HEK293 (cell line): ENCODE data around the gene PDE4A.
A peak's percentile ranks its signal among the peaks of the same experiment; 100 is the strongest.

Source experiments
- FEZF1 ChIP-seq: fragments of 450-650 bp; formaldehyde crosslinking; IDR thresholded peaks from 2 replicates; pipeline ENCODE4 v1.5.1; 2016; ENCODE audit warnings: missing biosample characterization, missing genetic modification characterization
- HOXC10 ChIP-seq: sonication (generic); formaldehyde crosslinking; IDR thresholded peaks from 2 replicates; pipeline ENCODE4 v1.8.1; 2023; ENCODE audit warnings: mild to moderate bottlenecking, missing genetic modification reagents
- KLF8 ChIP-seq: fragments of 450-650 bp; formaldehyde crosslinking; IDR thresholded peaks from 2 replicates; pipeline ENCODE4 v1.5.1; 2016; ENCODE audit warnings: missing biosample characterization, missing genetic modification characterization
- REPIN1 ChIP-seq: fragments of 450-650 bp; formaldehyde crosslinking; IDR thresholded peaks from 2 replicates; pipeline ENCODE4 v1.5.1; 2017; ENCODE audit warnings: missing biosample characterization, missing genetic modification characterization, low read depth
- SCRT2 ChIP-seq: fragments of 450-650 bp; formaldehyde crosslinking; IDR thresholded peaks from 2 replicates; pipeline ENCODE4 v1.5.1; 2016; ENCODE audit warnings: missing biosample characterization, missing genetic modification characterization
- TCF7L2 ChIP-seq: IDR thresholded peaks from 2 replicates; pipeline ENCODE4 v1.6.1; 2011; ENCODE audit warnings: low read depth, mild to moderate bottlenecking, inconsistent platforms, low read length, moderate library complexity, borderline replicate concordance
- WT1 ChIP-seq: fragments of 450-650 bp; formaldehyde crosslinking; IDR thresholded peaks from 2 replicates; pipeline ENCODE4 v1.5.1; 2016; ENCODE audit warnings: missing biosample characterization, missing genetic modification characterization
- ZBTB1 ChIP-seq: fragments of 450-650 bp; formaldehyde crosslinking; IDR thresholded peaks from 2 replicates; pipeline ENCODE4 v1.5.1; 2016; ENCODE audit warnings: missing biosample characterization, missing genetic modification characterization
- ZBTB17 ChIP-seq: fragments of 450-650 bp; formaldehyde crosslinking; IDR thresholded peaks from 2 replicates; pipeline ENCODE4 v1.5.1; 2016; ENCODE audit warnings: missing biosample characterization, missing genetic modification characterization
- ZBTB21 ChIP-seq: fragments of 450-650 bp; formaldehyde crosslinking; IDR thresholded peaks from 2 replicates; pipeline ENCODE4 v1.5.1; 2017; ENCODE audit warnings: missing biosample characterization, missing genetic modification characterization
- ZBTB8A ChIP-seq: fragments of 450-650 bp; formaldehyde crosslinking; IDR thresholded peaks from 2 replicates; pipeline ENCODE4 v1.5.1; 2016; ENCODE audit warnings: missing biosample characterization, missing genetic modification characterization
- ZFP41 ChIP-seq: fragments of 450-650 bp; formaldehyde crosslinking; IDR thresholded peaks from 2 replicates; pipeline ENCODE4 v1.5.1; 2016; ENCODE audit warnings: missing biosample characterization, missing genetic modification characterization, borderline replicate concordance
- ZNF121 ChIP-seq: fragments of 450-650 bp; formaldehyde crosslinking; IDR thresholded peaks from 2 replicates; pipeline ENCODE4 v1.5.1; 2016; ENCODE audit warnings: missing biosample characterization, missing genetic modification characterization
- ZNF140 ChIP-seq: fragments of 450-650 bp; formaldehyde crosslinking; IDR thresholded peaks from 2 replicates; pipeline ENCODE4 v1.5.1; 2016; ENCODE audit warnings: missing biosample characterization, missing genetic modification characterization
- ZNF174 ChIP-seq: fragments of 450-650 bp; formaldehyde crosslinking; IDR thresholded peaks from 2 replicates; pipeline ENCODE4 v1.5.0; 2017; ENCODE audit warnings: missing biosample characterization, mild to moderate bottlenecking, missing genetic modification characterization
- ZNF2 ChIP-seq: fragments of 450-650 bp; formaldehyde crosslinking; IDR thresholded peaks from 2 replicates; pipeline ENCODE4 v1.5.1; 2016; ENCODE audit warnings: missing biosample characterization, missing genetic modification characterization
- ZNF211 ChIP-seq: fragments of 450-650 bp; formaldehyde crosslinking; IDR thresholded peaks from 2 replicates; pipeline ENCODE4 v1.5.1; 2016; ENCODE audit warnings: low read depth, missing biosample characterization, missing genetic modification characterization
- ZNF23 ChIP-seq: fragments of 450-650 bp; formaldehyde crosslinking; IDR thresholded peaks from 2 replicates; pipeline ENCODE4 v1.5.1; 2016; ENCODE audit warnings: missing biosample characterization, missing genetic modification characterization, borderline replicate concordance
- ZNF37A ChIP-seq: fragments of 450-650 bp; IDR thresholded peaks from 2 replicates; pipeline ENCODE4 v1.5.1; 2018; ENCODE audit warnings: missing biosample characterization, missing genetic modification characterization
- ZNF391 ChIP-seq: fragments of 450-650 bp; formaldehyde crosslinking; IDR thresholded peaks from 2 replicates; pipeline ENCODE4 v1.5.1; 2016; ENCODE audit warnings: low read depth, missing biosample characterization, missing genetic modification characterization, borderline replicate concordance
- ZNF530 ChIP-seq: fragments of 450-650 bp; formaldehyde crosslinking; IDR thresholded peaks from 2 replicates; pipeline ENCODE4 v1.5.1; 2016; ENCODE audit warnings: low read depth, missing biosample characterization, missing genetic modification characterization
- ZNF600 ChIP-seq: fragments of 450-650 bp; formaldehyde crosslinking; IDR thresholded peaks from 2 replicates; pipeline ENCODE4 v1.5.1; 2016; ENCODE audit warnings: missing biosample characterization, missing genetic modification characterization
- ZNF629 ChIP-seq: fragments of 450-650 bp; formaldehyde crosslinking; IDR thresholded peaks from 2 replicates; pipeline ENCODE4 v1.5.1; 2017; ENCODE audit warnings: missing biosample characterization, missing genetic modification characterization
- ZNF747 ChIP-seq: fragments of 450-650 bp; formaldehyde crosslinking; IDR thresholded peaks from 2 replicates; pipeline ENCODE4 v1.5.1; 2016; ENCODE audit warnings: missing biosample characterization, missing genetic modification characterization
- ZNF830 ChIP-seq: fragments of 450-650 bp; IDR thresholded peaks from 2 replicates; pipeline ENCODE4 v1.5.0; 2018; ENCODE audit warnings: missing biosample characterization, missing genetic modification characterization, low read depth, mild to moderate bottlenecking, moderate library complexity
- ZNF843 ChIP-seq: fragments of 450-650 bp; formaldehyde crosslinking; IDR thresholded peaks from 2 replicates; pipeline ENCODE4 v1.5.1; 2016; ENCODE audit warnings: missing biosample characterization, missing genetic modification characterization
- ZSCAN16 ChIP-seq: fragments of 450-650 bp; formaldehyde crosslinking; IDR thresholded peaks from 2 replicates; pipeline ENCODE4 v1.5.1; 2016; ENCODE audit warnings: missing biosample characterization, missing genetic modification characterization
- TF ChIP-seq, protein P1 (sequence below): fragments of 450-650 bp; formaldehyde crosslinking; IDR thresholded peaks from 2 replicates; pipeline ENCODE4 v1.5.1; 2017; ENCODE audit warnings: missing biosample characterization, missing genetic modification characterization
- TF ChIP-seq, protein P2 (sequence below): fragments of 450-650 bp; formaldehyde crosslinking; IDR thresholded peaks from 2 replicates; pipeline ENCODE4 v1.5.1; 2016; ENCODE audit warnings: missing biosample characterization, missing genetic modification characterization
- TF ChIP-seq, protein P3 (sequence below): fragments of 450-650 bp; formaldehyde crosslinking; IDR thresholded peaks from 2 replicates; pipeline ENCODE4 v1.5.1; 2016; ENCODE audit warnings: missing biosample characterization, missing genetic modification characterization
- TF ChIP-seq, protein P4 (sequence below): fragments of 450-650 bp; IDR thresholded peaks from 2 replicates; pipeline ENCODE4 v1.5.1; 2018; ENCODE audit warnings: missing biosample characterization, missing genetic modification characterization
- TF ChIP-seq, protein P5 (sequence below): fragments of 450-650 bp; formaldehyde crosslinking; IDR thresholded peaks from 2 replicates; pipeline ENCODE4 v1.5.1; 2016; ENCODE audit warnings: missing biosample characterization, missing genetic modification characterization

PDE4A gene

DNA sequence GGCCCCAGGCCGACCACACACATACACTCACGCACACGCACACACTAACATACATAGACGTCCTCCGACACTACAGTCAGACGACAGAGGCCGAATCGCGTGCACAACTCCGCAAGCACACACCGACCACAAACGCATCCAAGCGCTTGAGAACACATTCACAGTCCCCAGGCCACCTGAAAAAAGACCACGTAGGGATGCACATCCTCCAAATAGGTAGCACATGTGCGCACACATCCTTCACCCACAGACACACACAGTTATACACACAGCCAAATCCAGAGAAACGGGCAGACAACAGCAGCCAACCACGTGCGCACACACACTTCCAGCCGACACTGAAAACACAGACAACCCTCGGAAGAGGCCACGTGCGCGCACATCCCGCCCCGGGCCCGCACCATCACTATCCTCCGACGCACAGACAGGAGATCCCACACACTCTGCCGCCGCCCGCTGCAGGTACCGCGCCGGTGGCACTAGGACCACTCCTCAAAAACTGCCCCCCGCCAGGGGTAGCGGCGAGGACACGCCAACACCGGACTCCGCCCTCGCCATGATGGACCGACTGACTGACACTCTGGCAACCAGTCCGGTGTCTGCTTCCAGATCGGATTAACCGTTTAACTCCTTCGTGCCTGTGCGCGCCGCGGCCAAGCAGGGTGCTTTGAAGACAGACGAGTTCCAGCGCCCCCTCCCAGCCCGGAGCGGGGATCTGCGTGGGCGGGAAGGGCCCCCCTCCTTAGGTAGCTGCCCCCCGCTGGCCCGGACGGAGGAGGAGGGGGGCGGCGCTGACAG lies 493 bp upstream of the PDE4A start (continued):
- TF ChIP-seq, protein P1, sequence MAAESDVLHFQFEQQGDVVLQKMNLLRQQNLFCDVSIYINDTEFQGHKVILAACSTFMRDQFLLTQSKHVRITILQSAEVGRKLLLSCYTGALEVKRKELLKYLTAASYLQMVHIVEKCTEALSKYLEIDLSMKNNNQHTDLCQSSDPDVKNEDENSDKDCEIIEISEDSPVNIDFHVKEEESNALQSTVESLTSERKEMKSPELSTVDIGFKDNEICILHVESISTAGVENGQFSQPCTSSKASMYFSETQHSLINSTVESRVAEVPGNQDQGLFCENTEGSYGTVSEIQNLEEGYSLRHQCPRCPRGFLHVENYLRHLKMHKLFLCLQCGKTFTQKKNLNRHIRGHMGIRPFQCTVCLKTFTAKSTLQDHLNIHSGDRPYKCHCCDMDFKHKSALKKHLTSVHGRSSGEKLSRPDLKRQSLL: no peak; the same call in none of the 2 replicates
- TF ChIP-seq ZBTB8A (tag by site-specific recombination) (0 out of 2 replicates have a peak, but pooled peaks have one; percentile 41), ZNF37A (no peak), ZNF391 (peak; percentile 83; the same call in 1 of the 2 replicates), ZNF629 (peak; percentile 82), KLF8 (tag by site-specific recombination) (peak; percentile 87), ZBTB1 (tag by site-specific recombination) (peak; percentile 84), ZBTB21 (tag by site-specific recombination) (peak; percentile 58; the same call in 1 of the 2 replicates), ZSCAN16 (tag by site-specific recombination) (no peak; the same call in 1 of the 2 replicates), REPIN1 (tag by site-specific recombination) (no peak), ZNF530 (no peak), ZBTB17 (tag by site-specific recombination) (peak; percentile 93), HOXC10 (CRISPR knock-in tag) (no peak), ZNF23 (tag by site-specific recombination) (no peak), ZFP41 (no peak), ZNF600 (peak; percentile 93), ZNF830 (no peak), SCRT2 (tag by site-specific recombination) (no peak), FEZF1 (tag by site-specific recombination) (no peak), ZNF174 (tag by site-specific recombination) (no peak), ZNF747 (no peak), ZNF121 (tag by site-specific recombination) (no peak), ZNF140 (no peak), ZNF2 (tag by site-specific recombination) (peak; percentile 93), WT1 (tag by site-specific recombination) (peak; percentile 63), ZNF843 (tag by site-specific recombination) (peak; percentile 37; the same call in 1 of the 2 replicates), TCF7L2 (peak; percentile 8; the same call in 1 of the 2 replicates), ZNF211 (tag by site-specific recombination) (no peak)
- TF ChIP-seq, protein P2, sequence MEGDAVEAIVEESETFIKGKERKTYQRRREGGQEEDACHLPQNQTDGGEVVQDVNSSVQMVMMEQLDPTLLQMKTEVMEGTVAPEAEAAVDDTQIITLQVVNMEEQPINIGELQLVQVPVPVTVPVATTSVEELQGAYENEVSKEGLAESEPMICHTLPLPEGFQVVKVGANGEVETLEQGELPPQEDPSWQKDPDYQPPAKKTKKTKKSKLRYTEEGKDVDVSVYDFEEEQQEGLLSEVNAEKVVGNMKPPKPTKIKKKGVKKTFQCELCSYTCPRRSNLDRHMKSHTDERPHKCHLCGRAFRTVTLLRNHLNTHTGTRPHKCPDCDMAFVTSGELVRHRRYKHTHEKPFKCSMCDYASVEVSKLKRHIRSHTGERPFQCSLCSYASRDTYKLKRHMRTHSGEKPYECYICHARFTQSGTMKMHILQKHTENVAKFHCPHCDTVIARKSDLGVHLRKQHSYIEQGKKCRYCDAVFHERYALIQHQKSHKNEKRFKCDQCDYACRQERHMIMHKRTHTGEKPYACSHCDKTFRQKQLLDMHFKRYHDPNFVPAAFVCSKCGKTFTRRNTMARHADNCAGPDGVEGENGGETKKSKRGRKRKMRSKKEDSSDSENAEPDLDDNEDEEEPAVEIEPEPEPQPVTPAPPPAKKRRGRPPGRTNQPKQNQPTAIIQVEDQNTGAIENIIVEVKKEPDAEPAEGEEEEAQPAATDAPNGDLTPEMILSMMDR: peak; percentile 30; the same call in 1 of the 2 replicates
- TF ChIP-seq, protein P3, sequence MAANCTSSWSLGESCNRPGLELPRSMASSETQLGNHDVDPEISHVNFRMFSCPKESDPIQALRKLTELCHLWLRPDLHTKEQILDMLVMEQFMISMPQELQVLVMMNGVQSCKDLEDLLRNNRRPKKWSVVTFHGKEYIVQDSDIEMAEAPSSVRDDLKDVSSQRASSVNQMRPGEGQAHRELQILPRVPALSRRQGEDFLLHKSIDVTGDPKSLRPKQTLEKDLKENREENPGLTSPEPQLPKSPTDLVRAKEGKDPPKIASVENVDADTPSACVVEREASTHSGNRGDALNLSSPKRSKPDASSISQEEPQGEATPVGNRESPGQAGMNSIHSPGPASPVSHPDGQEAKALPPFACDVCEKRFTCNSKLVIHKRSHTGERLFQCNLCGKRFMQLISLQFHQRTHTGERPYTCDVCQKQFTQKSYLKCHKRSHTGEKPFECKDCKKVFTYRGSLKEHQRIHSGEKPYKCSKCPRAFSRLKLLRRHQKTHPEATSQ: peak; percentile 72
- TF ChIP-seq, protein P4, sequence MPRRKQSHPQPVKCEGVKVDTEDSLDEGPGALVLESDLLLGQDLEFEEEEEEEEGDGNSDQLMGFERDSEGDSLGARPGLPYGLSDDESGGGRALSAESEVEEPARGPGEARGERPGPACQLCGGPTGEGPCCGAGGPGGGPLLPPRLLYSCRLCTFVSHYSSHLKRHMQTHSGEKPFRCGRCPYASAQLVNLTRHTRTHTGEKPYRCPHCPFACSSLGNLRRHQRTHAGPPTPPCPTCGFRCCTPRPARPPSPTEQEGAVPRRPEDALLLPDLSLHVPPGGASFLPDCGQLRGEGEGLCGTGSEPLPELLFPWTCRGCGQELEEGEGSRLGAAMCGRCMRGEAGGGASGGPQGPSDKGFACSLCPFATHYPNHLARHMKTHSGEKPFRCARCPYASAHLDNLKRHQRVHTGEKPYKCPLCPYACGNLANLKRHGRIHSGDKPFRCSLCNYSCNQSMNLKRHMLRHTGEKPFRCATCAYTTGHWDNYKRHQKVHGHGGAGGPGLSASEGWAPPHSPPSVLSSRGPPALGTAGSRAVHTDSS (tag by site-specific recombination): no peak
- TF ChIP-seq, protein P5, sequence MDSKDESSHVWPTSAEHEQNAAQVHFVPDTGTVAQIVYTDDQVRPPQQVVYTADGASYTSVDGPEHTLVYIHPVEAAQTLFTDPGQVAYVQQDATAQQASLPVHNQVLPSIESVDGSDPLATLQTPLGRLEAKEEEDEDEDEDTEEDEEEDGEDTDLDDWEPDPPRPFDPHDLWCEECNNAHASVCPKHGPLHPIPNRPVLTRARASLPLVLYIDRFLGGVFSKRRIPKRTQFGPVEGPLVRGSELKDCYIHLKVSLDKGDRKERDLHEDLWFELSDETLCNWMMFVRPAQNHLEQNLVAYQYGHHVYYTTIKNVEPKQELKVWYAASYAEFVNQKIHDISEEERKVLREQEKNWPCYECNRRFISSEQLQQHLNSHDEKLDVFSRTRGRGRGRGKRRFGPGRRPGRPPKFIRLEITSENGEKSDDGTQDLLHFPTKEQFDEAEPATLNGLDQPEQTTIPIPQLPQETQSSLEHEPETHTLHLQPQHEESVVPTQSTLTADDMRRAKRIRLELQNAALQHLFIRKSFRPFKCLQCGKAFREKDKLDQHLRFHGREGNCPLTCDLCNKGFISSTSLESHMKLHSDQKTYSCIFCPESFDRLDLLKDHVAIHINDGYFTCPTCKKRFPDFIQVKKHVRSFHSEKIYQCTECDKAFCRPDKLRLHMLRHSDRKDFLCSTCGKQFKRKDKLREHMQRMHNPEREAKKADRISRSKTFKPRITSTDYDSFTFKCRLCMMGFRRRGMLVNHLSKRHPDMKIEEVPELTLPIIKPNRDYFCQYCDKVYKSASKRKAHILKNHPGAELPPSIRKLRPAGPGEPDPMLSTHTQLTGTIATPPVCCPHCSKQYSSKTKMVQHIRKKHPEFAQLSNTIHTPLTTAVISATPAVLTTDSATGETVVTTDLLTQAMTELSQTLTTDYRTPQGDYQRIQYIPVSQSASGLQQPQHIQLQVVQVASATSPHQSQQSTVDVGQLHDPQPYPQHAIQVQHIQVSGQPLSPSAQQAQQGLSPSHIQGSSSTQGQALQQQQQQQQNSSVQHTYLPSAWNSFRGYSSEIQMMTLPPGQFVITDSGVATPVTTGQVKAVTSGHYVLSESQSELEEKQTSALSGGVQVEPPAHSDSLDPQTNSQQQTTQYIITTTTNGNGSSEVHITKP (tag by site-specific recombination): peak; percentile 80
